Naive thymus-derived CD4-positive, alpha-beta T cell (primary cell): ENCODE measurements around the gene MPV17L. TPM values are rescaled to one million over a fixed set of nuclear protein-coding genes. Genes with fewer than 3 reads are reported as not detected.
"Not testable (repeated sequence)": the region's sequence is repeated elsewhere in the genome, so short reads cannot be mapped to it uniquely, and the experiment has no call there.

Experiments used
- ATAC-seq: fragments of 150-1000 bp; cut with Tn5 transposase; 2 replicates; pipeline ENCODE4 v1.10.0; 2021; ENCODE audit warnings: mild to moderate bottlenecking, moderate library complexity
- CTCF ChIA-PET: fragments of 350-600 bp; sonication (Branson Sonifier 250); formaldehyde crosslinking; loops from one replicate; lab custom pipeline; 2021; ENCODE audit warnings: antibody characterized with exemption; lab: Charles Lee
- POLR2A ChIA-PET: fragments of 350-600 bp; sonication (Branson Sonifier 250); formaldehyde crosslinking; loops from one replicate; lab custom pipeline; 2021; ENCODE audit warnings: antibody characterized with exemption, inconsistent platforms; lab: Charles Lee
- DNase-seq, 9 donors: peaks; one replicate each; pipeline versions ENCODE4 v3.0.0 to v3.0.0-alpha.2; 2020 to 2022; ENCODE audit warnings: mixed read lengths in 1 of 9
- H3K27ac ChIP-seq: one replicate; pipeline ENCODE4 v1.7.0; 2013; ENCODE audit warnings: mild to moderate bottlenecking, low read depth, low read length, moderate library complexity
- H3K27me3 ChIP-seq, 2 donors: one replicate each; pipeline ENCODE4 v1.7.0; 2013; ENCODE audit warnings: low read length in 2 of 2, mild to moderate bottlenecking in 2 of 2, moderate library complexity in 2 of 2; ENCODE audit not compliant: control insufficient read depth in 2 of 2, insufficient read depth in 2 of 2
- H3K36me3 ChIP-seq, 3 experiments: 1 replicate in 2 of 3; 2 replicates in 1 of 3; pipeline ENCODE4 v1.7.0; 2013; ENCODE audit warnings: low read length in 3 of 3, mild to moderate bottlenecking in 3 of 3, moderate library complexity in 1 of 3; ENCODE audit not compliant: insufficient read depth in 3 of 3, control insufficient read depth in 2 of 3
- H3K4me1 ChIP-seq, 2 donors: one replicate each; pipeline ENCODE4 v1.7.0; 2013; ENCODE audit warnings: low read length in 2 of 2, mild to moderate bottlenecking in 2 of 2, moderate library complexity in 1 of 2; ENCODE audit not compliant: control insufficient read depth in 2 of 2, insufficient read depth in 2 of 2
- H3K4me3 ChIP-seq: 2 replicates; pipeline ENCODE4 v1.7.0; 2013; ENCODE audit warnings: mild to moderate bottlenecking, low read length
- H3K9me3 ChIP-seq, 3 experiments: 1 replicate in 2 of 3; 2 replicates in 1 of 3; pipeline ENCODE4 v1.7.0; 2013; ENCODE audit warnings: low read length in 3 of 3; ENCODE audit not compliant: control insufficient read depth in 2 of 3
- H3K27ac Mint-ChIP-seq, 9 donors: one replicate each; pipeline ENCODE4 v1.8.0; 2020 to 2022; ENCODE audit warnings: mixed read lengths in 9 of 9, mild to moderate bottlenecking in 8 of 9, moderate library complexity in 5 of 9, inconsistent platforms in 2 of 9
- H3K27me3 Mint-ChIP-seq, 5 donors: one replicate each; pipeline ENCODE4 v1.8.0; 2021 to 2022; ENCODE audit warnings: mixed read lengths in 5 of 5, mild to moderate bottlenecking in 1 of 5
- H3K36me3 Mint-ChIP-seq, 5 donors: one replicate each; pipeline ENCODE4 v1.8.0; 2020 to 2022; ENCODE audit warnings: mixed read lengths in 5 of 5, mild to moderate bottlenecking in 3 of 5, inconsistent platforms in 1 of 5
- H3K4me1 Mint-ChIP-seq, 7 donors: one replicate each; pipeline ENCODE4 v1.8.0; 2020 to 2022; ENCODE audit warnings: mixed read lengths in 7 of 7, mild to moderate bottlenecking in 3 of 7, inconsistent platforms in 1 of 7
- H3K4me3 Mint-ChIP-seq, 10 donors: one replicate each; pipeline ENCODE4 v1.8.0; 2020 to 2022; ENCODE audit warnings: mild to moderate bottlenecking in 10 of 10, mixed read lengths in 10 of 10, moderate library complexity in 6 of 10, inconsistent platforms in 2 of 10
- H3K9me3 Mint-ChIP-seq, 11 donors: one replicate each; pipeline ENCODE4 v1.8.0; 2020 to 2022; ENCODE audit warnings: mixed read lengths in 11 of 11, mild to moderate bottlenecking in 4 of 11, inconsistent platforms in 1 of 11, moderate library complexity in 1 of 11
- intact Hi-C, 2 donors: fragments of 100-400 bp; cut with micrococcal nuclease; formaldehyde crosslinking; loops; one replicate each; pipeline ENCODE4 v1.15.1; 2023
- polyA plus RNA-seq, 2 donors: library from polyadenylated mRNA; unstranded; fragments of 300-500 nt; fragmentation: Illumina TruSeq; gene quantifications; one replicate each; pipeline ENCODE4 v1.2.3, GENCODE V29; 2021
- total RNA-seq, 6 experiments: library from RNA in 5 of 6; stranded (reverse) in 5 of 6; gene quantifications; 1 replicate in 5 of 6; 2 replicates in 1 of 6; pipeline ENCODE4 v1.2.3 and lab custom pipeline; 2021 to 2026

Gene MPV17L
- total and polyA plus RNA-seq, 7 experiments from 2014 or later: 0.05 to 0.31 (median 0.12) TPM; not detected in 4

DNA sequence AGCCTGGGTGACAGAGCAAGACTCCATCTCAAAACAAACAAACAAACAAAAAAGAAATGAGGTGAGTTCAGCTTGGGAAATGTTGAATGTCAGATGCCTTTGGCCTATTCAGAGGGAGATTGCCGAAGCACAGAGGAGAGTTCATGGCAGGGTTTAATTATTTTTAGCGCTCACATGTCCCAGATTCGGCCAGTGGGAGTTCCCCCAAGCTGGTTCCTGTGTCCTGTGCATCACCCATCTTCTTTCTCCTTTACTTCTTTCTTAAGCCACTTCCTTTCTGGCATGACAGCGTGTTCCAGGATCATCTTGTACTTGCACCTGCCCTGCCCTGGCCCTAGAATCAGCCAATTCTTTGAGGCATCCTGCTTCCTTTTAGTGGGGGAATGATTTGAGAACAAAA is 9.2 kb downstream of the MPV17L start:
- H3K4me1 ChIP-seq: no peaks in the 10 kb centered on the region
- intact Hi-C loops: no loop called here
- no peaks in the 10 kb centered on the region for H3K9me3 Mint-ChIP-seq
- ATAC-seq (peak; percentile 58), DNase-seq (no peak)
- H3K27me3 Mint-ChIP-seq: peaks cover 0 to 6% (median 0%) of the 10 kb centered on the region in 5 donors
- ChIA-PET POLR2A (no interaction called here), CTCF (no interaction called here)
- H3K9me3 ChIP-seq: no peaks in the 10 kb centered on the region
- no peak overlapping the region for H3K4me3 ChIP-seq
- H3K27ac Mint-ChIP-seq: no peak overlapping the region
- no peaks in the 10 kb centered on the region for H3K36me3 Mint-ChIP-seq
- no peak overlapping the region for H3K27ac ChIP-seq
- H3K4me1 Mint-ChIP-seq: peaks cover 0 to 2% (median 0%) of the 10 kb centered on the region in 7 donors
- no peaks in the 10 kb centered on the region for H3K36me3 ChIP-seq
- H3K27me3 ChIP-seq: no peaks in the 10 kb centered on the region
- H3K4me3 Mint-ChIP-seq: no peak overlapping the region

DNA sequence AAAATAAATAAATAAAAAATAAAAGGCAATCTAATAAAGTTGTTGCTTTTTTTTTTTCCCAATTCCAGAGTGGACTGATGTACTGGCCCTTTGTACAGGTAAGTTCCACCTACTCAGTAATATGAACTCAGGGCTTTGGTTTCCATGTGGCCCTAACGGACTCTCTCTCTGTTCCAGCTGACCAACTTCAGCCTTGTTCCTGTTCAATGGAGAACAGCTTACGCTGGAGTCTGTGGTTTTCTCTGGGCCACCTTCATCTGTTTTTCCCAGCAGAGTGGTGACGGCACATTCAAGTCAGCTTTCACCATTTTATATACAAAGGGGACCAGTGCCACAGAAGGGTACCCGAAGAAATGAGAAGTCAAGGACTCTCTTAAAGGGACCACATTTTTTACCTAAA is 12.2 kb downstream of the MPV17L start:
- intact Hi-C loops, H3K36me3 Mint-ChIP-seq, H3K9me3 ChIP-seq, H3K27ac Mint-ChIP-seq, H3K27ac ChIP-seq, H3K4me3 Mint-ChIP-seq, CTCF ChIA-PET, H3K27me3 Mint-ChIP-seq, H3K4me1 Mint-ChIP-seq, H3K4me3 ChIP-seq, POLR2A ChIA-PET, ATAC-seq, H3K9me3 Mint-ChIP-seq, DNase-seq, H3K36me3 ChIP-seq, H3K4me1 ChIP-seq, H3K27me3 ChIP-seq: not testable (repeated sequence)

DNA sequence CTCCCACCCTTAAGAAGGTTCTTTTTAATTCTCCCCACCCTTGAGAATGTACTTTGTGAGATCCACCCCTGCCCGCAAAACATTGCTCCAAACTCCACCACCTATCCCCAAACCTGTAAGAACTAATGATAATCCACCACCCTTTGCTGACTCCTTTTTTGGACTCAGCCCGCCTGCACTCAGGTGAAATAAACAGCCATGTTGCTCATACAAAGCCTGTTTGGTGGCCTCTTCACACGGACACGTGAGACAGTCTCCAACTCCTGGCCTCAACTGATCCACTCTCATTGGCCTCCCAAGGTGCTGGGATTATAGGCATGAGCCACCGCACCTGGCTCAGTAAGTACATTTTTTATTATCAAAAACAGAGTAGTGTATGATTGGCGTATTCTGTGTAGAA is 13.9 kb downstream of the MPV17L start:
- H3K4me1 Mint-ChIP-seq, H3K27ac Mint-ChIP-seq, H3K27me3 Mint-ChIP-seq, CTCF ChIA-PET, ATAC-seq, intact Hi-C loops, H3K4me3 Mint-ChIP-seq, H3K4me3 ChIP-seq, H3K4me1 ChIP-seq, H3K9me3 ChIP-seq, H3K36me3 Mint-ChIP-seq, H3K27me3 ChIP-seq, POLR2A ChIA-PET, H3K36me3 ChIP-seq, H3K27ac ChIP-seq, DNase-seq, H3K9me3 Mint-ChIP-seq: not testable (repeated sequence)

DNA sequence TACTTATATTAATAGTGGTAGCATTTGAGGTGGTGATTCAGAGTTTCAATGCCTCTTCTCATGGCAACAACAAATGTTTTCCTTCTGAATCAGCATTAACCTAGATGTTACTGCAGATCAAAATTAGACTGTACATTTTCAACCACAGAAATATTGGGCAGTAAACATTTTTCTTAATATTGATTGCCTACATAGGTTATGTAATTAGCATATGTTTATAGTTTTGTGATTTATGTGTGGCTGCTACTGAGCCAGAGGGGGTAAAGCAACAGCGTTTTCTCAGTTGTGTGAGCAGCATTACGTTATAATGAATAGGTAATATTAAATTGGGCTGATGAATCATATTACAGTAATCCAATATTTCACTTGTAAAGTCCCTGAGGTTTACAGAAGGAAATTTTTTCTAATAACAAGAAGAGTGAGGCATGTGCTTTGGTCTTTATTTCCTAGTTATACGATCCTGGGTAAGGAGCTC is 20.0 kb downstream of the MPV17L start:
- ATAC-seq (no peak), DNase-seq (no peak)
- Mint-ChIP-seq H3K27me3 (peaks cover 0 to 16% (median 4%) of the 10 kb centered on the region in 5 donors), H3K4me1 (no peaks in the 10 kb centered on the region), H3K4me3 (no peak overlapping the region), H3K9me3 (no peaks in the 10 kb centered on the region), H3K27ac (no peak overlapping the region), H3K36me3 (no peaks in the 10 kb centered on the region)
- H3K4me1 ChIP-seq: no peaks in the 10 kb centered on the region
- no peak overlapping the region for H3K27ac ChIP-seq
- intact Hi-C loops: no loop called here
- CTCF ChIA-PET: interaction anchor here (0.7 kb wide), 1 partner anchor 305 kb away, joined by 3 read pairs; no protein-coding TSS in a partner anchor
- H3K27me3 ChIP-seq: no peaks in the 10 kb centered on the region
- no peak overlapping the region for H3K4me3 ChIP-seq
- H3K9me3 ChIP-seq: no peaks in the 10 kb centered on the region
- H3K36me3 ChIP-seq: no peaks in the 10 kb centered on the region
- POLR2A ChIA-PET: no interaction called here

DNA sequence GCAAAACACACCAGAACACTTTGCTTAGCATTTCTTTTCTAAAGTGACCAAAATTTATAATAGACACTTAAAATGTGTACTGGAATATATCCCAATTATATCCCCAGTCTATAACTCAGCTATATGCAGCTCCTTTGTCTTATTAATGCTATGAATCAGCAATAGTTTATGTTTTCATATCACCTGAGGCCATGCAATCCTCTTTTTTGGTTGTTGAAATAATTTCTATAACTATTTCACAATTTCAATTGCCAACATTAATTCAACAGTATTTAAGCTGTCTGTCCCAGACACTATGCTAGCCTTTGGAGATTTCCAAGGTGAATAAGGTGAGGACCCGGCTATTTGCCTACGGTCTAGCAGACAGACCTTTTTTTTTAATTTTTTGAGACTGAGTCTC is 21.6 kb downstream of the MPV17L start:
- Mint-ChIP-seq H3K36me3 (peaks cover 0 to 3% (median 0%) of the 10 kb centered on the region in 5 donors), H3K4me1 (no peaks in the 10 kb centered on the region), H3K27ac (no peak overlapping the region), H3K9me3 (no peaks in the 10 kb centered on the region), H3K4me3 (no peak overlapping the region), H3K27me3 (peaks cover 0 to 16% (median 2%) of the 10 kb centered on the region in 5 donors)
- no peak overlapping the region for H3K4me3 ChIP-seq
- no peaks in the 10 kb centered on the region for H3K27me3 ChIP-seq
- H3K4me1 ChIP-seq: no peaks in the 10 kb centered on the region
- intact Hi-C loops: no loop called here
- no peaks in the 10 kb centered on the region for H3K9me3 ChIP-seq
- H3K27ac ChIP-seq: no peak overlapping the region
- DNase-seq (no peak), ATAC-seq (no peak)
- CTCF ChIA-PET: no interaction called here
- POLR2A ChIA-PET: no interaction called here
- no peaks in the 10 kb centered on the region for H3K36me3 ChIP-seq

DNA sequence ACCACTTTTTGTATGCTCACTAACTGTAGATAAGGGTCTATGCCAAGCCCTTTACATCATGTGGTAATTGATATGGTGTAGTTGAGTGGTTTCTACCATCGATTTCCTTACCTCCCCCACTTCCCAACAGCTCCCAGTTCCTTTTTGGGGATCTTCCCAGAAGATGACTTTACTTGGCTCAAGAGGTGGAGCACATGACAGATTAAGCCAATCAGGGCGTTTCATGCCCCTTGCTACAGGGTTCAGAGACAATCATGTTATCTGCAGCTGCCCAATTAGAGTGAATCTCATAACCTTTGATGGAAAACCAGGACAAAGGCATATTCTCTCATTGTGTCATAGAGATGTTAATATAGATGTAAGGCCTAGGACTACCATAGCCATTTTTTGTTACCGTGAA is 22.7 kb downstream of the MPV17L start:
- ChIA-PET CTCF (no interaction called here), POLR2A (interaction anchor here (0.6 kb wide), 1 partner anchor 13 kb away, joined by 3 read pairs; no protein-coding TSS in a partner anchor)
- Mint-ChIP-seq H3K4me3 (no peak overlapping the region), H3K4me1 (no peaks in the 10 kb centered on the region), H3K27me3 (peaks cover 0 to 16% (median 4%) of the 10 kb centered on the region in 5 donors), H3K36me3 (peaks cover 0 to 3% (median 0%) of the 10 kb centered on the region in 5 donors), H3K27ac (no peak overlapping the region), H3K9me3 (no peaks in the 10 kb centered on the region)
- Histone ChIP-seq H3K36me3 (no peaks in the 10 kb centered on the region), H3K9me3 (no peaks in the 10 kb centered on the region), H3K27me3 (no peaks in the 10 kb centered on the region), H3K4me3 (no peak overlapping the region), H3K4me1 (no peaks in the 10 kb centered on the region), H3K27ac (no peak overlapping the region)
- intact Hi-C loops: no loop called here
- ATAC-seq (no peak), DNase-seq (no peak)

DNA sequence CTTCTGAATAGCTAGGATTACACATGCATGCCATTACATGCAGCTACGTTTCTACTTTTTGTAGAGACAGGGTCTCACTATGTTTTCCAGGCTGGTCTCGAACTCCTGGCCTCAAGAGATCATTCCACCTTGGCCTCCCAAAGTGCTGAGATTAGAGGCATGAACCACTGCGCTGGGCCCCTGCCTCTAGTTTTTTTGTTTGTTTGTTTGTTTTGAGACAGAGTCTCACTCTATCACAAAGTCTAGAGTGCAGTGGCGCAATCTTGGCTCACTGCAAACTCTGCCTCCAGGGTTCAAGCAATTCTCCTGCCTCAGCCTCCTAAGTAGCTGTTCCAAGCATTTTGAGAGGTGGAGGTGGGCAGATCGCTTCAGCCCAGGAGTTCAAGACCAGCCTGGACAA is 26.1 kb downstream of the MPV17L start:
- H3K4me3 Mint-ChIP-seq, H3K36me3 Mint-ChIP-seq, CTCF ChIA-PET, POLR2A ChIA-PET, H3K9me3 Mint-ChIP-seq, H3K27ac ChIP-seq, H3K27ac Mint-ChIP-seq, H3K27me3 ChIP-seq, ATAC-seq, H3K4me3 ChIP-seq, H3K36me3 ChIP-seq, DNase-seq, intact Hi-C loops, H3K4me1 Mint-ChIP-seq, H3K4me1 ChIP-seq, H3K9me3 ChIP-seq: not testable (repeated sequence)
- peaks cover 0 to 12% (median 7%) of the 10 kb centered on the region in 5 donors for H3K27me3 Mint-ChIP-seq
